ENCODE measurements around the gene FUT4.

DNA sequence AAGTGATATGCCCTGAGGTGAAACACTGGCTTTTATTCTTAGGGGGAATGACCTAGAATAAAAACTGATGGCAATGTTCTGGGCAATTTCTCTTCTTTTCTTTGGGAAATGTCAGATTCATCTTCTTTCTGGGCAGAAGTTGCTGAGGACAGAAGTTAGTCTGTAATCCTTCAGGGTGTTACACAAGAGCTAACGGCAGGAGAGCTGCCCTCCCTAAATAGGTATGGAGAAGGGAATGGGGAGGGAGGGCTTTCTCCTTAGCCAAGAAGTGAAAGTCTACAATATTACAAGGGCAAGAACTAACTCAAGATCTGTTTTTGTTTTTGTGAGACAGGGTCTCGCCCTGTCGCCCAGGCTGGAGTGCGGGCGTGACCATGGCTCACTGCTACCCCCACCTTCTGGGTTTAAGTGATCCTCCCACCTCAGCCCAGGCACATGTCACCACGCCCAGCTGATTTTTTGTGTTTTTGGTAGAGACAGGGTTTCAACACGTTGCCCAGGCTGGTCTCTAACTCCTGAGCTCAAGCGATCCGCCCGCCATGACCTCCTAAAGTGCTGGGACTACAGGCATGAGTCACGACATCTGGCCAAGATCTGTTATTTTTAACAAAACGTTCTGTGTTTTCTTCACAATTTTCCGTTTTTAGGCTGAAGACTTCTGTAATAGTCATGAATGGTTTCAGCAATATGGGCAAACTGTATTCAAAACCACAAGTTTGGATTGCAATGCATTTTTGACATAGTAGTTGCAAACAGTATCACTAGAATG lies 30.7 kb downstream of the FUT4 start:
- TF ChIP-seq, protein P1, sequence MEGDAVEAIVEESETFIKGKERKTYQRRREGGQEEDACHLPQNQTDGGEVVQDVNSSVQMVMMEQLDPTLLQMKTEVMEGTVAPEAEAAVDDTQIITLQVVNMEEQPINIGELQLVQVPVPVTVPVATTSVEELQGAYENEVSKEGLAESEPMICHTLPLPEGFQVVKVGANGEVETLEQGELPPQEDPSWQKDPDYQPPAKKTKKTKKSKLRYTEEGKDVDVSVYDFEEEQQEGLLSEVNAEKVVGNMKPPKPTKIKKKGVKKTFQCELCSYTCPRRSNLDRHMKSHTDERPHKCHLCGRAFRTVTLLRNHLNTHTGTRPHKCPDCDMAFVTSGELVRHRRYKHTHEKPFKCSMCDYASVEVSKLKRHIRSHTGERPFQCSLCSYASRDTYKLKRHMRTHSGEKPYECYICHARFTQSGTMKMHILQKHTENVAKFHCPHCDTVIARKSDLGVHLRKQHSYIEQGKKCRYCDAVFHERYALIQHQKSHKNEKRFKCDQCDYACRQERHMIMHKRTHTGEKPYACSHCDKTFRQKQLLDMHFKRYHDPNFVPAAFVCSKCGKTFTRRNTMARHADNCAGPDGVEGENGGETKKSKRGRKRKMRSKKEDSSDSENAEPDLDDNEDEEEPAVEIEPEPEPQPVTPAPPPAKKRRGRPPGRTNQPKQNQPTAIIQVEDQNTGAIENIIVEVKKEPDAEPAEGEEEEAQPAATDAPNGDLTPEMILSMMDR (IDR thresholded peaks at IDR 0.05; ENCODE audit: poor library complexity, severe bottlenecking) = no peak
- TF ChIP-seq POLR2AphosphoS5 (IDR thresholded peaks at IDR 0.05) (no peak), TAF1 (IDR thresholded peaks at IDR 0.05; ENCODE audit: low read depth) (no peak), MXI1 (conservative IDR thresholded peaks at IDR 0.05; ENCODE audit: poor library complexity, severe bottlenecking) (no peak), EP300 (conservative IDR thresholded peaks at IDR 0.05; ENCODE audit: poor library complexity, severe bottlenecking) (no peak), EZH2 (IDR thresholded peaks at IDR 0.05; ENCODE audit: borderline replicate concordance, insufficient read depth, low read length, poor library complexity, severe bottlenecking) (no peak), RAD21 (conservative IDR thresholded peaks at IDR 0.05) (no peak)
- TF ChIP-seq, protein P2, sequence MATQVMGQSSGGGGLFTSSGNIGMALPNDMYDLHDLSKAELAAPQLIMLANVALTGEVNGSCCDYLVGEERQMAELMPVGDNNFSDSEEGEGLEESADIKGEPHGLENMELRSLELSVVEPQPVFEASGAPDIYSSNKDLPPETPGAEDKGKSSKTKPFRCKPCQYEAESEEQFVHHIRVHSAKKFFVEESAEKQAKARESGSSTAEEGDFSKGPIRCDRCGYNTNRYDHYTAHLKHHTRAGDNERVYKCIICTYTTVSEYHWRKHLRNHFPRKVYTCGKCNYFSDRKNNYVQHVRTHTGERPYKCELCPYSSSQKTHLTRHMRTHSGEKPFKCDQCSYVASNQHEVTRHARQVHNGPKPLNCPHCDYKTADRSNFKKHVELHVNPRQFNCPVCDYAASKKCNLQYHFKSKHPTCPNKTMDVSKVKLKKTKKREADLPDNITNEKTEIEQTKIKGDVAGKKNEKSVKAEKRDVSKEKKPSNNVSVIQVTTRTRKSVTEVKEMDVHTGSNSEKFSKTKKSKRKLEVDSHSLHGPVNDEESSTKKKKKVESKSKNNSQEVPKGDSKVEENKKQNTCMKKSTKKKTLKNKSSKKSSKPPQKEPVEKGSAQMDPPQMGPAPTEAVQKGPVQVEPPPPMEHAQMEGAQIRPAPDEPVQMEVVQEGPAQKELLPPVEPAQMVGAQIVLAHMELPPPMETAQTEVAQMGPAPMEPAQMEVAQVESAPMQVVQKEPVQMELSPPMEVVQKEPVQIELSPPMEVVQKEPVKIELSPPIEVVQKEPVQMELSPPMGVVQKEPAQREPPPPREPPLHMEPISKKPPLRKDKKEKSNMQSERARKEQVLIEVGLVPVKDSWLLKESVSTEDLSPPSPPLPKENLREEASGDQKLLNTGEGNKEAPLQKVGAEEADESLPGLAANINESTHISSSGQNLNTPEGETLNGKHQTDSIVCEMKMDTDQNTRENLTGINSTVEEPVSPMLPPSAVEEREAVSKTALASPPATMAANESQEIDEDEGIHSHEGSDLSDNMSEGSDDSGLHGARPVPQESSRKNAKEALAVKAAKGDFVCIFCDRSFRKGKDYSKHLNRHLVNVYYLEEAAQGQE (IDR thresholded peaks at IDR 0.05; ENCODE audit: borderline replicate concordance) = no peak
